Loucy (cell line): ENCODE results near the gene NPC1.

ENCODE experiments used
- EZH2phosphoT487 ChIP-seq: fragments of 200-600 bp; IDR thresholded peaks from 2 replicates; pipeline ENCODE4 v1.6.1; 2018; ENCODE audit warnings: antibody characterized with exemption, mild to moderate bottlenecking, moderate library complexity, borderline replicate concordance
- TF ChIP-seq, protein P1 (sequence below): fragments of 200-600 bp; sonication (generic); conservative IDR thresholded peaks from 2 replicates; pipeline ENCODE4 v1.5.1; 2014; ENCODE audit warnings: mild to moderate bottlenecking, antibody characterized with exemption, low read length

DNA sequence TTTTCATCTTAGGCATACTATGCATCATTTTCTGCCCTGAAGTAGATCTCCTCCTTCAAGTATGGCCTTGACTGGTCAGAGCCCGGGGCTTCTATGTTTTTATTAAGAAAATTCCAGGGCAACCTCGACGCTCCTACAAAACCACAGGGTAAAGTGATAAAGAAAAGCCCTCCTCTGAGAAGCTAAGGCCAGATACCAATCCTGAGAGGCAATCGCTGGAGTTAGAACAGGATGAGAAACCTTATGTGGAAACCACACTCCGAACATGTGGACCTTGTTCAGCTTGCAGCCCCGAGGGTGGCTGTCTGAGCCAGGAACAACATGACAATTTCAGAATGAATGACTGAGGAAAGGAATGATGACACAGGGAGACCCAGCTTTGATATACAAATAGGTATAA, 47.4 kb downstream of the NPC1 start:
- no peak for TF ChIP-seq EZH2phosphoT487
- TF ChIP-seq, protein P1, sequence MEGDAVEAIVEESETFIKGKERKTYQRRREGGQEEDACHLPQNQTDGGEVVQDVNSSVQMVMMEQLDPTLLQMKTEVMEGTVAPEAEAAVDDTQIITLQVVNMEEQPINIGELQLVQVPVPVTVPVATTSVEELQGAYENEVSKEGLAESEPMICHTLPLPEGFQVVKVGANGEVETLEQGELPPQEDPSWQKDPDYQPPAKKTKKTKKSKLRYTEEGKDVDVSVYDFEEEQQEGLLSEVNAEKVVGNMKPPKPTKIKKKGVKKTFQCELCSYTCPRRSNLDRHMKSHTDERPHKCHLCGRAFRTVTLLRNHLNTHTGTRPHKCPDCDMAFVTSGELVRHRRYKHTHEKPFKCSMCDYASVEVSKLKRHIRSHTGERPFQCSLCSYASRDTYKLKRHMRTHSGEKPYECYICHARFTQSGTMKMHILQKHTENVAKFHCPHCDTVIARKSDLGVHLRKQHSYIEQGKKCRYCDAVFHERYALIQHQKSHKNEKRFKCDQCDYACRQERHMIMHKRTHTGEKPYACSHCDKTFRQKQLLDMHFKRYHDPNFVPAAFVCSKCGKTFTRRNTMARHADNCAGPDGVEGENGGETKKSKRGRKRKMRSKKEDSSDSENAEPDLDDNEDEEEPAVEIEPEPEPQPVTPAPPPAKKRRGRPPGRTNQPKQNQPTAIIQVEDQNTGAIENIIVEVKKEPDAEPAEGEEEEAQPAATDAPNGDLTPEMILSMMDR: no peak
